Measurements from ENCODE around the gene DDX19B.
"Not testable (repeated sequence)": the region's sequence is repeated elsewhere in the genome, so short reads cannot be mapped to it uniquely, and the experiment has no call there.

The DDX19B gene

DNA sequence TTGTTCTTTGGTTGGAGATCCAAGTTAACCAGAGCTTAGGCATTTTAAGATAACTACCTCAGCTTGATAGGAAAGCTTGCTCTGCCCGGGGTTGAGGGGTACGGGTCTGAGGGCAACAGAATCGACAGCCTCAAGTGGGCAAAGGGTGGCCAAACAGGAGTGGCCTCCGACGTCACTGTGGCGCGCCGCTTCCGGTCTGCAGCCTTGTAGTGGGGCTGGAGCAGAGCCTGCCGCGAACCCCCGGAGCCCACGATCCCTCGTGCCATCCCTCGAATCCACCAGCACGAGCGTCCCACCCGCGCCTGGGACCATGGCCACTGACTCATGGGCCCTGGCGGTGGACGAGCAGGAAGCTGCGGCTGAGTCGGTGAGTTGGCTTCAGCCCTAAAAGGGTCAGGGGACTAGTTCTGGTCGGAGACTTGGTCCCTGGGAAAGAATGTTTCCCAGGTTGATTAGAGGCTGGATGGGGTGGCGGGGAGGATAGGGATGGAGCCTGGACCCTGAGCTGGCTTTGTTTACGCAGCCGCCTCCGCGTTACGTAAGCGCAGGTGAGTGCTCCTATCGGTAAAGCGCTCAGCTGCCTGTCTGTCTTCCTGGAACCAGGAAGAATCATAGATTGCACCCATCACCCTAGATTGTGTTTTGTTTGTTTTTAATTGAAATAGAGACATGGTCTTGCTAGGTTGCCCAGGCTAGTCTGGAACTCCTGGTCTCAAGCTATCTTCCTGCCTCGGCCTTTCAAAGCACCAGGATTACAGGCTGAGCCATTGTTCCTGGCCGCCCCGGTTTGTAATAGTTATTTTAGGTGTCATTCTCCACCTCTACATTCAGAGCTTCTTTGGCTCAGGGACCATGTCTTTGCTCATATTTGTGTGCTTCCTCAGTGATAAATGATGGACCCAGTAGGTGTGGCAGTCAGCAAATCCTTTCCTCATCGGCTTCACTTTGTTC lies at the start of gene DDX19B:
TSS of gene DDX19B (plus strand) at position 199 of the 951 bp plus-strand sequence. CDS start at position 311, 112 bp downstream.
- peaks cover 13% of the 10 kb centered on the region for H3K36me3 ChIP-seq (ENCODE audit: low read length)
- H2AFZ ChIP-seq (ENCODE audit: low read depth, low read length, severe bottlenecking) = peak within 1 kb of the TSS; percentile 98
- H3K27ac ChIP-seq (ENCODE audit: low read depth, low read length) = peak within 1 kb of the TSS; percentile 47
- H4K20me1 ChIP-seq (ENCODE audit: low read depth, low read length) = no peaks in the 10 kb centered on the region
- peaks cover 11% of the 10 kb centered on the region; the same call in 1 of the 2 replicates for H3K9me3 ChIP-seq (ENCODE audit: insufficient read depth, low read length)
- no peaks in the 10 kb centered on the region for H3F3A ChIP-seq (ENCODE audit: insufficient read depth)
- no peaks in the 10 kb centered on the region for H3K9me2 ChIP-seq (replicated peaks; ENCODE audit: insufficient read depth, low read length)
- H3K4me3 ChIP-seq (ENCODE audit: insufficient read depth, low read length, poor library complexity, severe bottlenecking) = peak within 1 kb of the TSS; percentile 80
- H3K27me3 ChIP-seq (ENCODE audit: low read length) = no peaks in the 10 kb centered on the region
- peaks cover 44% of the 10 kb centered on the region for H3K79me2 ChIP-seq (ENCODE audit: insufficient read depth, low read length)
- peak within 1 kb of the TSS; percentile 82 for H3K9ac ChIP-seq (ENCODE audit: low read length)
- H3K4me2 ChIP-seq (ENCODE audit: low read depth, low read length, poor library complexity, severe bottlenecking) = peak within 1 kb of the TSS; percentile 75
- TF ChIP-seq, protein P1, sequence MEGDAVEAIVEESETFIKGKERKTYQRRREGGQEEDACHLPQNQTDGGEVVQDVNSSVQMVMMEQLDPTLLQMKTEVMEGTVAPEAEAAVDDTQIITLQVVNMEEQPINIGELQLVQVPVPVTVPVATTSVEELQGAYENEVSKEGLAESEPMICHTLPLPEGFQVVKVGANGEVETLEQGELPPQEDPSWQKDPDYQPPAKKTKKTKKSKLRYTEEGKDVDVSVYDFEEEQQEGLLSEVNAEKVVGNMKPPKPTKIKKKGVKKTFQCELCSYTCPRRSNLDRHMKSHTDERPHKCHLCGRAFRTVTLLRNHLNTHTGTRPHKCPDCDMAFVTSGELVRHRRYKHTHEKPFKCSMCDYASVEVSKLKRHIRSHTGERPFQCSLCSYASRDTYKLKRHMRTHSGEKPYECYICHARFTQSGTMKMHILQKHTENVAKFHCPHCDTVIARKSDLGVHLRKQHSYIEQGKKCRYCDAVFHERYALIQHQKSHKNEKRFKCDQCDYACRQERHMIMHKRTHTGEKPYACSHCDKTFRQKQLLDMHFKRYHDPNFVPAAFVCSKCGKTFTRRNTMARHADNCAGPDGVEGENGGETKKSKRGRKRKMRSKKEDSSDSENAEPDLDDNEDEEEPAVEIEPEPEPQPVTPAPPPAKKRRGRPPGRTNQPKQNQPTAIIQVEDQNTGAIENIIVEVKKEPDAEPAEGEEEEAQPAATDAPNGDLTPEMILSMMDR (IDR thresholded peaks at IDR 0.05; ENCODE audit: insufficient read depth, low read length, poor library complexity, severe bottlenecking) = no peak
- TF ChIP-seq EZH2phosphoT487 (conservative IDR thresholded peaks at IDR 0.05; ENCODE audit: low read length) = no peak

DNA sequence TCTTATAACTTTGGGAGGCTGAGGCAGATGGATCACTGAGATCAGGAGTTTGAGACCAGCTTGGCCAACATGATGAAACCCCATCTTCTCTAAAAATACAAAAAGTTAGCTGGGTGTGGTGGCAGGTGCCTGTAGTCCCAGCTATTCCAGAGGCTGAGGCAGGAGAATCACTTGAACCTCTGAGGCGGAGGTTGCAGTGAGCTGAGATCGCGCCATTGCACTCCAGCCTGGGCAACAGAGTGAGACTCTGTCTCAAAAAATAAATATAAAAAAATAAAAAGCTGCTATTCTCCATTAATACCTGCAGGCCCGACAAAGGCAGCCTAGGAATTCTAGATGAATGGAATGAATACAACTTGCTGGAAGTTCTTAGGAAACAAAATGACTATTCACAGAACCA lies 49.3 kb upstream of the DDX19B start:
- H3K36me3 ChIP-seq (ENCODE audit: low read length); H3K9me2 ChIP-seq (replicated peaks; ENCODE audit: insufficient read depth, low read length); H2AFZ ChIP-seq (ENCODE audit: low read depth, low read length, severe bottlenecking); H3K9ac ChIP-seq (ENCODE audit: low read length); H3K27me3 ChIP-seq (ENCODE audit: low read length); H3K9me3 ChIP-seq (ENCODE audit: insufficient read depth, low read length); H3K27ac ChIP-seq (ENCODE audit: low read depth, low read length); H4K20me1 ChIP-seq (ENCODE audit: low read depth, low read length): not testable (repeated sequence)
- Histone ChIP-seq H3F3A (ENCODE audit: insufficient read depth) (peaks cover 18% of the 10 kb centered on the region), H3K4me3 (ENCODE audit: insufficient read depth, low read length, poor library complexity, severe bottlenecking) (peak overlapping the region; percentile 54), H3K79me2 (ENCODE audit: insufficient read depth, low read length) (peaks cover 32% of the 10 kb centered on the region), H3K4me2 (ENCODE audit: low read depth, low read length, poor library complexity, severe bottlenecking) (peak overlapping the region; percentile 94)

DNA sequence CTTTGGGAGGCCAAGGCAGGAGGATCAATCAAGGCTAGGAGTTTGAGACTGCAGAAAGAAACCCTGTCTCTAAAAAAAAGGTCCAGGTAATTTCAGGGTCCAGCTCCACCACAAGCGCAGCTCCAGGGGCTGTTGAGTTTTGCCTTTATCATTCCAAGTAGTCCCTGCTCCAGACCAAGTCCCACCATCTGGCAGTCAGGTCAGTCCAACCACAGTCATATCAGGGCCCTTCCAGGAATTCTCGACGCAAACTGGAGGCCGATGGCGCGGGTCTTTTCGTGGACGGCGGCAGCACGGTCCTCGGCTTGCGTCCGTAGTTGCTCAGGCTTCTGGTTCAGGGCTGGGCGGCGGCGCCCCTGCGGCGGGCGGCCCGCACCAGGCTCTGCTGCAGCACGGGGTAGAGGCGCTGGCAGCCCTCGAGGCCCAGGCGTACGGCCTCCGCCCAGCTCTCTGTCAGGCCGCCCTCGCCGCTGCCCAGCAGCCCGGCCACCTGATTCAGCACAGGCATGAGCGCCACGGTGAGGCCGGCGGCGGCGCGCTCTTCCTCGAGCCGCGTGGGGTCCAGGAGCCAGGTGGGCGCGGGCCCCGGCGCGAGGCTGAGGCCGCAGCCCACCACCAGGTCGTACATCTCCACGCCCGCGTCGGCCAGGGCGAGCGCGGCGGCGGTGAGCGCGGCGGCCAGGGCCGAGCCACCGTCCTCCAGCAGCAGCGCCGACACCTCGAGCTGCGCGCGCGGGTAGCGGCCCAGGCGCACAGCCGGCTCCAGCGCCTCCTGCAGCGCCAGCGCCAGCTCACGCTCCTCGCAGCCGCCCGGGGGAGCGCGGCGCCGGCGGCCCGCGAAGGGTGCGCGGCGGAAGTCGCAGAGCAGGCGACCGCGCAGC lies 48.0 kb upstream of the DDX19B start:
- TF ChIP-seq EZH2phosphoT487 (conservative IDR thresholded peaks at IDR 0.05; ENCODE audit: low read length) = no peak
- TF ChIP-seq, protein P1 (IDR thresholded peaks at IDR 0.05; ENCODE audit: insufficient read depth, low read length, poor library complexity, severe bottlenecking) = peak; percentile 9
- peak overlapping the region; percentile 93 for H3K9ac ChIP-seq (ENCODE audit: low read length)
- H3K27ac ChIP-seq (ENCODE audit: low read depth, low read length) = peak overlapping the region; percentile 92
- peak overlapping the region; percentile 86 for H3K4me3 ChIP-seq (ENCODE audit: insufficient read depth, low read length, poor library complexity, severe bottlenecking)
- no peaks in the 10 kb centered on the region for H3K27me3 ChIP-seq (ENCODE audit: low read length)
- peak overlapping the region; percentile 48 for H2AFZ ChIP-seq (ENCODE audit: low read depth, low read length, severe bottlenecking)
- 0 out of 2 replicates have a peak, but pooled peaks cover 4% of the 10 kb centered on the region for H4K20me1 ChIP-seq (ENCODE audit: low read depth, low read length)
- peaks cover 5% of the 10 kb centered on the region; the same call in 1 of the 2 replicates for H3K36me3 ChIP-seq (ENCODE audit: low read length)
- H3K9me2 ChIP-seq (replicated peaks; ENCODE audit: insufficient read depth, low read length) = no peaks in the 10 kb centered on the region
- peaks cover 32% of the 10 kb centered on the region for H3K79me2 ChIP-seq (ENCODE audit: insufficient read depth, low read length)
- H3F3A ChIP-seq (ENCODE audit: insufficient read depth) = peaks cover 18% of the 10 kb centered on the region
- H3K9me3 ChIP-seq (ENCODE audit: insufficient read depth, low read length) = no peaks in the 10 kb centered on the region
- peak overlapping the region; percentile 94 for H3K4me2 ChIP-seq (ENCODE audit: low read depth, low read length, poor library complexity, severe bottlenecking)
